GOT3 (cell line): Measurements from ENCODE around the gene TLK1.

ENCODE experiments used
- DNase-seq: peaks from one replicate; lab custom pipeline; 2025; ENCODE audit warnings: mixed read lengths; lab: John Stamatoyannopoulos, UW

TLK1 gene

GRCh38 chr2:170966648-170967396, 193.9 kb downstream of the TLK1 start:
- no peak for DNase-seq

- DNase-seq: no peak
Observed at GRCh38 chr2:170965446-170966225, 195.1 kb downstream of the TLK1 start.

- no peak for DNase-seq
Observed at GRCh38 chr2:170963386-170963785, 197.3 kb downstream of the TLK1 start.

DNA sequence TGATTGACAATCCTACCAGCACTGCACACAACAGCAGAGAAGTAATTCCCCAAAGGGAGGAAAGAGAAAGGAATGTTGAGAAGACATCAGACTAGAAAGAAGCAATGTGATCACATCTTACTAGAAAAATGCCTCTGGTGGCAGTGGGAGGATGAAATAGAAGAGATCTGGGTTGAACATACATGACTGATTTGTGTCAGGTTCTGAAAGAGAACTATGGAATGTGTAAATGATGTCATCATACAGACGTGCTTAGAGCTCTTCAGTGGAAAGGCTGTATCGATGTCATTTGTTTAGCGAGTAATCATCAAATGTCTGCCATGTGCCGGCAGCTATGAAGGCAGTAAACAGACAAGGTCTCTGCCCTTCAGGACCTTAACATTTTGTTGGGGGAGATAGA, 206.8 kb downstream of the TLK1 start:
- no peak for DNase-seq

- no peak for DNase-seq
Observed at GRCh38 chr2:170950221-170950761, 210.4 kb downstream of the TLK1 start.

DNA sequence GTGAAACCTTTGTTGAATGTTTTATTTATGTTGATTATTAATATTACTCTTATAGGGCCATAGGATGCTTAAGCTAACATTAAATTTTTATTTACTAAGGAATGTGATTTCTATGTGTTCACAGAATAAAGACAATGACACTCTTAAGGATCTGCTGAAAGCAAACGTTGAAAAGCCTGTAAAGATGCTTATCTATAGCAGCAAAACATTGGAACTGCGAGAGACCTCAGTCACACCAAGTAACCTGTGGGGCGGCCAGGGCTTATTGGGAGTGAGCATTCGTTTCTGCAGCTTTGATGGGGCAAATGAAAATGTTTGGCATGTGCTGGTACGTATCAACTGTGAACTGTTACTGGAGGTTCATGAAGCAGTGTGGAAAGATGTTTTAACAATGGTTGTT, 211.3 kb downstream of the TLK1 start:
- DNase-seq: no peak

GRCh38 chr2:170944545-170944944, 216.1 kb downstream of the TLK1 start:
- no peak for DNase-seq

DNA sequence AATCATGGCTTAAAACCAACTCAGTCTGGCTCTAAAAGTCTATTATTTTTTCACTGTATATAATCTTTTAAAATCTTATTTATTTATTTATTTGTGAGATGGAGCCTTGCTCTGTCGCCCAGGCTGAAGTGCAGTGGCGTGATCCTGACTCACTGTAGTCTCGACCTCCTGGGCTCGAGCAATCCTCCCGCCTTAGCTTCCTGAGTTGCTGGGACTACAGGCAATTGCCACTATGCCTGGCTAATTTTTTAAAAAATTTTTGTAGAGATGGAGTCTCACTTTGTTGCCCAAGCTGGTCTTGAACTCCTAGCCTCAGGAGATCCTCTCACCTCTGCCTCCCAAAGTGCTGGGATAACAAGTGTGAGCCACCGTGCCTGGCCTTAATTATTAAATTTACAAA, 217.1 kb downstream of the TLK1 start:
- DNase-seq: no peak

- DNase-seq: no peak
Observed at GRCh38 chr2:170943041-170943440, 217.7 kb downstream of the TLK1 start.

DNA sequence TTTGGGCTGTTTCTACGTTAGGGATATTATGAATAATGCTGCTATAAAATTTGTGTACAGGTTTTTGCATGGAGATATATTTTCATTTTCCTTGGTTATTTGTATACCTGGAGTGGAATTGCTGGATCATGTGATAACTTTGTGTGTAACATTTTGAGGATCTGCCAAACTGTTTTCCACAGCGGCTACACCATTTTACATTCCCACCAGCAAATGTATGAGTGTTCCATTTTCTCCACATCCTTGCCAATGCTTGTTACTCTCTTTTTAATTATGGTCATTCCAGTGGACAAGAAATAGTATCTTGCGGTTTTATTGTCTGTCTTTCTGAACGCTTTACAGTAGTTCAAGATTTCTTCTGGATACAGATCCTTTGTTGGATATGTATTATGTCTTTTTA, 218.1 kb downstream of the TLK1 start:
- DNase-seq: no peak
